ENCODE measurements around the gene TSPAN15.

- TF ChIP-seq CTCF (optimal IDR thresholded peaks at IDR 0.05 in 1 of 3, IDR thresholded peaks at IDR 0.05 in 1 of 3, conservative IDR thresholded peaks at IDR 0.05 in 1 of 3; ENCODE audit: extremely low read depth in 1 of 3, insufficient read depth in 2 of 3, low read length in 3 of 3) (no peak), EZH2 (IDR thresholded peaks at IDR 0.05; ENCODE audit: low read length) (no peak)
Observed at GRCh38 chr10:69502589-69502988, 51.3 kb downstream of the TSPAN15 start.
